ENCODE measurements around the gene FANCC.

DNA sequence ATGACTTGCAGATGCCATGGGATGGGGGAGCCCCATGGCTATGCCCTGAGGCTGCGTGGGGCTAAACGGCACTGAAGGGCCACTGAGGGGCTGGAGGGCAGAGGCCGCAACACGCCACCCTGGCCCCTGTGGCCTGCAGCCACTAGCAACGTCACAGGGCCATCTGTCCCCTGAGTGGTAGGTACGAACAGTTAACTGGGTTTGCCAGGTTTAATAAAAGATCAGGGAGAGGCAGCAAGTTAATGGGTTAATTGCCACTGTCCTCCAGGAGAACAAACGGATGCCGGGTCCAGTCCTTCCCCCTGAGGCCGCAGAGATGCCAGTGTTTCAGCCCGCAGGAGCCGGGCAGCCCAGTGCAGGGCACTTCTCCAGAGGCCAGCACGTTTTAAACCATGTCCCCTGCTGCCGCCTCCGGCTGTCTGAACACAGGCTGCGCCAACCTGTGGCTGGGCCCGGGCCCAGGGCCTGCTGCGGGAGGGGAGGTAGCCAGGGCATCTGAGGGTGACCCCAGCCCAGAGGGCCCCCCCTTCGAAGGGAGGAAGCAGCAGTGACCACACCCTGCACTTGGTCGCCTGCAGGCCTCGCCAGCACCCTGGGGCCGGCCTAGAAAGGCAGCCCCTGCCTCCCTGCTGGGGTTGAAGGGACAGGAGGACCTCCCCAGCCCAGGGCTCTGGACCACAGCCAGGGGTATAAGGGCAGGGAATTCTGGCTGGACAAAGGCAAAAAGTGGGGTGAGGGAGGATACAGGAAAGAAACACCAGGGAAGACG is 227.3 kb downstream of the FANCC start:
- TF ChIP-seq, protein P1, sequence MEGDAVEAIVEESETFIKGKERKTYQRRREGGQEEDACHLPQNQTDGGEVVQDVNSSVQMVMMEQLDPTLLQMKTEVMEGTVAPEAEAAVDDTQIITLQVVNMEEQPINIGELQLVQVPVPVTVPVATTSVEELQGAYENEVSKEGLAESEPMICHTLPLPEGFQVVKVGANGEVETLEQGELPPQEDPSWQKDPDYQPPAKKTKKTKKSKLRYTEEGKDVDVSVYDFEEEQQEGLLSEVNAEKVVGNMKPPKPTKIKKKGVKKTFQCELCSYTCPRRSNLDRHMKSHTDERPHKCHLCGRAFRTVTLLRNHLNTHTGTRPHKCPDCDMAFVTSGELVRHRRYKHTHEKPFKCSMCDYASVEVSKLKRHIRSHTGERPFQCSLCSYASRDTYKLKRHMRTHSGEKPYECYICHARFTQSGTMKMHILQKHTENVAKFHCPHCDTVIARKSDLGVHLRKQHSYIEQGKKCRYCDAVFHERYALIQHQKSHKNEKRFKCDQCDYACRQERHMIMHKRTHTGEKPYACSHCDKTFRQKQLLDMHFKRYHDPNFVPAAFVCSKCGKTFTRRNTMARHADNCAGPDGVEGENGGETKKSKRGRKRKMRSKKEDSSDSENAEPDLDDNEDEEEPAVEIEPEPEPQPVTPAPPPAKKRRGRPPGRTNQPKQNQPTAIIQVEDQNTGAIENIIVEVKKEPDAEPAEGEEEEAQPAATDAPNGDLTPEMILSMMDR (IDR thresholded peaks at IDR 0.05), result no peak
- no peak for TF ChIP-seq POLR2A (IDR thresholded peaks at IDR 0.05)
